ENCODE data around the gene PGM1.
"Not testable (repeated sequence)": the region's sequence is repeated elsewhere in the genome, so short reads cannot be mapped to it uniquely, and the experiment has no call there.

PGM1 gene

DNA sequence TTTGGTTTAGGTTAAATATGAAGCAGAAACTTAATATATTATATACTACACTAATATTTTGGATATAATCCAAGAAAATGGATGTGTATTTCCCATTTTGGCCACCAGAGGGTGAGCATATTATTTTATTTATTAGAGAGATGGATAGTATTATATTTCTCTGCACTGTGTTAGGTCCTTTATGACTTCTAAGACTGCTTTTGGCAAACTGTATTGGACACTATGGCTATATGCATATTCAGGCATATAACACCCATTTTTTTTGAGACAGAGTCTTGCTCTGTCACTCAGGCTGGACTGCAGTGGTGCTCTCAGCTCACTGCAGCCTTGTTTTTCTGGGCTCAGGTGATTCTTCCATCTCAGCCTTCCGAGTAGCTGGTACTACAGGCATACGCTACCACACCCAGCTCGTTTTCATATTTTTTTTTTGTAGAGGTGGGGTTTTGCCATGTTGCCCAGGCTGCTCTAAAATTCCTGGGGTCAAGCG, 17.8 kb upstream of the PGM1 start:
- no peak overlapping the region for H3K4me3 ChIP-seq (replicated peaks; ENCODE audit: low read depth, low read length)
- DNase-seq (ENCODE audit: low read depth), result peak; percentile 53
- TF ChIP-seq, protein P1, sequence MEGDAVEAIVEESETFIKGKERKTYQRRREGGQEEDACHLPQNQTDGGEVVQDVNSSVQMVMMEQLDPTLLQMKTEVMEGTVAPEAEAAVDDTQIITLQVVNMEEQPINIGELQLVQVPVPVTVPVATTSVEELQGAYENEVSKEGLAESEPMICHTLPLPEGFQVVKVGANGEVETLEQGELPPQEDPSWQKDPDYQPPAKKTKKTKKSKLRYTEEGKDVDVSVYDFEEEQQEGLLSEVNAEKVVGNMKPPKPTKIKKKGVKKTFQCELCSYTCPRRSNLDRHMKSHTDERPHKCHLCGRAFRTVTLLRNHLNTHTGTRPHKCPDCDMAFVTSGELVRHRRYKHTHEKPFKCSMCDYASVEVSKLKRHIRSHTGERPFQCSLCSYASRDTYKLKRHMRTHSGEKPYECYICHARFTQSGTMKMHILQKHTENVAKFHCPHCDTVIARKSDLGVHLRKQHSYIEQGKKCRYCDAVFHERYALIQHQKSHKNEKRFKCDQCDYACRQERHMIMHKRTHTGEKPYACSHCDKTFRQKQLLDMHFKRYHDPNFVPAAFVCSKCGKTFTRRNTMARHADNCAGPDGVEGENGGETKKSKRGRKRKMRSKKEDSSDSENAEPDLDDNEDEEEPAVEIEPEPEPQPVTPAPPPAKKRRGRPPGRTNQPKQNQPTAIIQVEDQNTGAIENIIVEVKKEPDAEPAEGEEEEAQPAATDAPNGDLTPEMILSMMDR (IDR thresholded peaks at IDR 0.05; ENCODE audit: low read length, missing control alignments), result peak; percentile 62

DNA sequence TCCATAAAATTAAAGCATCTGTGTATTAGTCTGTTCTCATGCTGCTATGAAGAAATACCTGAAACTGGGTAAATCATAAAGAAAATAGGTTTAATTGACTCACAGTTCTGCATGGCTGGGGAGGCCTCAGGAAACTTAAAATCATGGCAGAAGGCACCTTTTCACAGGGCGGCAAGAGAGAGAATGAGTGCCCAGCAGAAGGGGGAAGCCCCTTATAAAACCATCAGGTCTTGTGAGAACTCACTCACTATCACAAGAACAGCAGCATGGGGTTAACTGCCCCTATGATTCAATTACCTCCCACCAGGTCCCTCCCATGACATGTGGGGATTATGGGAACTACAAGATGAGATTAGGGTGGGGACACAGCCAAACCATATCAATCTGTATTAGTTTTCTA, 6.9 kb upstream of the PGM1 start:
- H3K4me3 ChIP-seq (replicated peaks; ENCODE audit: low read depth, low read length); DNase-seq (ENCODE audit: low read depth): not testable (repeated sequence)

DNA sequence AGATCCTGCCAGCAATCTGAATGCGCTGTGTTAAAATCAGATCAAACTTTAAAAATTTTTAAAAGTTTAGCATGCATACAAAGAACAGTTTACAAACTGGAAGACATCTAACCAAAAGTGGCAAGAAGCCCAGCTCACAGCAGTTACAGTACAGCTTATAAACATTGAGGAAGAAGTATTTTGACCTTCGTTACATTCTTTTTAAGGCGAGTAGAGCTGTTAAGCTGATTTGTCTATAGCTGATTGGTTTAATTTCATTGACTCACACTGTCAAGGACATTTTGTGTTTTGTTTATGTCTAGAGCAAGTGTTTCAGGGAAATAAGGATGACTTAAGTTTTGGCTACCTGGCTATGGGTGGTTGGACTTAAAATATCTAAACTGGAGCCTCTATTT, 3.0 kb upstream of the PGM1 start:
- peak; percentile 16 for DNase-seq (ENCODE audit: low read depth)
- TF ChIP-seq, protein P1 (IDR thresholded peaks at IDR 0.05; ENCODE audit: low read length, missing control alignments), result no peak
- no peak overlapping the region for H3K4me3 ChIP-seq (replicated peaks; ENCODE audit: low read depth, low read length)

DNA sequence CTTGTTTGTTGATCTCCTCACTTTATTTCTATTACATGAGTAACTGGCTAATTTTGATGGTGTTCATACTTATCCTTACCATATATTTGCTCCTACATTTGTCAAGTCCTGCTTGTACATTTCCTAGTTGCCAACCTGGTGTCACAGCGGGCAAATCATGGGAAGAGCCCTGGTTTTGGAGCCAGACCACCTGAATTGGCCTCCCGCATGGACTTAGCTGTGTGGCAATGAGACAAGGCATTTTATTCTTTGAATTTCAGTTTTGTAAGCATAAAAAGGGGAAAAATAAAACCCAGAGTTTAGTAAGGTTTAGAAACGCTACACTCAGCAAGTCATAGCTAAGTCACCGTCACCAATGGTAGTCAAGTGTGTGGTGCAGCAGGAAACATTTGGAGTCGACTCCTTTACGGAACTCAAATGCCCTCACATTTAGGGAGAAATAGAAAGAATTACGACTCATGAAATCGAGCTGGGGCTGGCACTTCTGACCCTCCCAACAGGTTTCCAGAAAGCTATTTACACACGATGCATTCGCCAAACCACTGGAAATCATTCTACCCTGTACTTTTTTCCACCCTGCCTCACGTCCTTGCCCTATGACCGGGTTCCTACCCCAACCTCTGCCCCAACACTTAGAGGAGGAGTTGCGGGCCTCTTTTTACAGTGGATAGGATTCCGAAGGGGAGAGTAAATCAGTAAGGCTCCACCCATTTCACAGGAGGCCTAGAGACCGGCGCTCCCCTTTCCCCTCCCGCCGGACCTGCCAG, 492 bp upstream of the PGM1 start:
- no peak for DNase-seq (ENCODE audit: low read depth)
- H3K4me3 ChIP-seq (replicated peaks; ENCODE audit: low read depth, low read length), result peak overlapping the region; percentile 76
- TF ChIP-seq, protein P1 (IDR thresholded peaks at IDR 0.05; ENCODE audit: low read length, missing control alignments), result no peak

DNA sequence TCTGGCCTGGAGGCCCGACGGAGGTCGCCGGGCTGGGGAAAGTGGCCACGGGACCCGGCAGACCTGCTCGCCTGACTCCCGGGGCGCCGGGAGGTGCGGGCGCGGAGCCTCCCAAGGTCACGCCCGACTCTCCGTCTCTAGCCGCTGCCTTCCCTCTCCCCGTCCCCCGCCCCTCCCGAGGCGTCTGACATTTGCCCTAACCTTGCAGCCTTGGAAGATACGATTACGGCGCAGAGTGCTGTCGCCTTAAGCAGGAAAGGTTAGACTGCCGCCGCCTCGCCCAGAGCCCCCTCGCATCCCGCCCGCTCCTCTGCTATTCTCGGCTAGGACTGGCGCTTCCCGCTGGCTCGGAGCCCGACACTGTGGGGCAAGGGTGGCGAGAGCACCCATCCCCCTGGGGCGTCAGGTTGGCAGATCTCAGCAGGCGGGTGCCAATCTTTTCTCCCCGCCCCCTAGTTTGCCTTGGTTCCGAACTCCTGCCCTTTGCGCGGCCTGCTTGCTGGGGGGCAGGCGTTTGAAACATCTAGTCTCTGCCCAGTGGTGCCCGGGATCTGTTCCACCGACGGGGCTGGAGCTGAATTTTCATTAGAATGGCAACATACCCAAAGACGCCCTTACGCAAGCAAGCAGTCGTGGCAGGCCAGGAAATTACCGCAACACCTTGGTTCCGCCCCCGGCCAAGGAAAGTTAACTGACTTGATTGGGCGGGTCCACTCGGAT, 835 bp downstream of the PGM1 start:
- TF ChIP-seq, protein P1 (IDR thresholded peaks at IDR 0.05; ENCODE audit: low read length, missing control alignments), result no peak
- peak overlapping the region; percentile 76 for H3K4me3 ChIP-seq (replicated peaks; ENCODE audit: low read depth, low read length)
- peak; percentile 63 for DNase-seq (ENCODE audit: low read depth)

DNA sequence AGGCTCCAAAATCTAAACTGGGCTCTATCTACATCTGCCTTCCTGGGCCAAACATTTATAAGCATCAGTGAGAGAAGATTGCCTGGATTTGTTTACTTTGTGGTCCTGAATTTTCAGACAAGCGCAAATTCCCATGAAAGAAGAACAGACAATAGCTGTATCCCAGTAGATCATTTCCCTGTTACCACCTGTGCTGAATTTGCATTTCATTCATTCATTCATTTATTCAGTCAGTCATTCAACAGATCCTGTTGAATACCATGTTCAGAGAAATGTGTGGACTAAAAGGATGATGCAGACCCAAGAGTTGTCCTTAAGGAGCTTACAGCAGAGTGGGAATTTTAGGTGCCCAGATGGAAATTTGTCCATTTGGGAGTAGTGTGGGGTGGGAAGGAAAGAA, 2.2 kb downstream of the PGM1 start:
- no peak overlapping the region for H3K4me3 ChIP-seq (replicated peaks; ENCODE audit: low read depth, low read length)
- TF ChIP-seq, protein P1 (IDR thresholded peaks at IDR 0.05; ENCODE audit: low read length, missing control alignments), result no peak
- DNase-seq (ENCODE audit: low read depth), result no peak

DNA sequence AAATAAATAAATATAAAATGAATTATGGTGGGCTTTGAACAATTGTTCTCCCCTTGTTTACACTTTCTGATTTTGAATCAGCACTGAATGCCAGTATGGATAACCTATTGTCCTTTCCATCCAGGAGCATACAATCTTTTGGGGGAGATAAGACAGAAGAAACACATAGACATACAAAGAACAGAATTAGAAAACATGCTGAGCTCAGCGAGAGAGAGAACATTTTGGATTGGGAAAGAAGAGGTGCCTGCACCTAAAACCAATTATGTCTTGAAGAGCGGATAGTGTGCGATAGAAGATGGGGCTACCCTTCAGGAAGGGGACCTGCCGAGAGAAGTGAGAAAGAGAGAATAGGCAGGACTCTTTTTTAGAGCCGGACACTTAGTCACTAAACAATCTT, 6.6 kb downstream of the PGM1 start:
- no peak for DNase-seq (ENCODE audit: low read depth)
- TF ChIP-seq, protein P1 (IDR thresholded peaks at IDR 0.05; ENCODE audit: low read length, missing control alignments), result no peak
- H3K4me3 ChIP-seq (replicated peaks; ENCODE audit: low read depth, low read length), result no peak overlapping the region
